Nephron progenitor cell (in vitro differentiated cells): ENCODE data around the gene LMAN1L.

ENCODE experiments used
- DNase-seq: peaks from one replicate; pipeline ENCODE4 v3.0.0; 2021
- H3K27ac Mint-ChIP-seq: 2 replicates; pipeline ENCODE4 v1.8.0; 2021; ENCODE audit warnings: mild to moderate bottlenecking, moderate library complexity, mixed read lengths
- H3K27me3 Mint-ChIP-seq: 2 replicates; pipeline ENCODE4 v1.8.0; 2021; ENCODE audit warnings: mild to moderate bottlenecking, low read depth, mixed read lengths; ENCODE audit not compliant: poor library complexity
- H3K36me3 Mint-ChIP-seq: 2 replicates; pipeline ENCODE4 v1.8.0; 2021; ENCODE audit warnings: low read depth, mixed read lengths
- H3K4me1 Mint-ChIP-seq: 2 replicates; pipeline ENCODE4 v1.8.0; 2021; ENCODE audit warnings: mixed read lengths
- H3K4me3 Mint-ChIP-seq: 2 replicates; pipeline ENCODE4 v1.8.0; 2021; ENCODE audit warnings: mild to moderate bottlenecking, moderate library complexity, mixed read lengths
- H3K9me3 Mint-ChIP-seq: 2 replicates; pipeline ENCODE4 v1.8.0; 2021; ENCODE audit warnings: mild to moderate bottlenecking, moderate library complexity, mixed read lengths
- TF ChIP-seq, protein P1 (sequence below): fragments of 200-600 bp; sonication (generic); IDR thresholded peaks from 2 replicates; pipeline ENCODE4 v1.5.0; 2021; ENCODE audit warnings: antibody characterized with exemption

The LMAN1L gene

DNA sequence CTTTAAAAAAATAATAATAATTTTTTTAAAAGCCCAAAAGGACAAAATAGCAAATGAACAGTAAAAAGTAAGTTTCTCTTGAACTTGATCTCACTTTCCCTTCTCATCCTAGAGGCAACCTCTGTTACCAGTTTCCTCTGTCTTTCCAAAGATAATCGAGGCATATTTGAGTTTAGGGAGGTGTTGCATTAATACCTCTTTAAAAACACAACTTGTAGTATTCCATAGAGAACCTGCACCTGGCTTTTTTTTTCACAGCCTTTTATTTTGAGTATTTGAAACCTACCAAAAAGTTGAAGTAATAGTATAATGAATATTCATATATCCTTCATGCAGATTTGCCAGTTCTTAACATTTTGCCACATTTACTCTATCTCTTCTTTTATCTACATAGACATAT lies 21.6 kb upstream of the LMAN1L start:
- Mint-ChIP-seq H3K9me3 (no peaks in the 10 kb centered on the region), H3K36me3 (no peaks in the 10 kb centered on the region), H3K27me3 (peaks cover 9% of the 10 kb centered on the region), H3K4me1 (peaks cover 58% of the 10 kb centered on the region), H3K27ac (no peak overlapping the region), H3K4me3 (no peak overlapping the region)
- TF ChIP-seq, protein P1, sequence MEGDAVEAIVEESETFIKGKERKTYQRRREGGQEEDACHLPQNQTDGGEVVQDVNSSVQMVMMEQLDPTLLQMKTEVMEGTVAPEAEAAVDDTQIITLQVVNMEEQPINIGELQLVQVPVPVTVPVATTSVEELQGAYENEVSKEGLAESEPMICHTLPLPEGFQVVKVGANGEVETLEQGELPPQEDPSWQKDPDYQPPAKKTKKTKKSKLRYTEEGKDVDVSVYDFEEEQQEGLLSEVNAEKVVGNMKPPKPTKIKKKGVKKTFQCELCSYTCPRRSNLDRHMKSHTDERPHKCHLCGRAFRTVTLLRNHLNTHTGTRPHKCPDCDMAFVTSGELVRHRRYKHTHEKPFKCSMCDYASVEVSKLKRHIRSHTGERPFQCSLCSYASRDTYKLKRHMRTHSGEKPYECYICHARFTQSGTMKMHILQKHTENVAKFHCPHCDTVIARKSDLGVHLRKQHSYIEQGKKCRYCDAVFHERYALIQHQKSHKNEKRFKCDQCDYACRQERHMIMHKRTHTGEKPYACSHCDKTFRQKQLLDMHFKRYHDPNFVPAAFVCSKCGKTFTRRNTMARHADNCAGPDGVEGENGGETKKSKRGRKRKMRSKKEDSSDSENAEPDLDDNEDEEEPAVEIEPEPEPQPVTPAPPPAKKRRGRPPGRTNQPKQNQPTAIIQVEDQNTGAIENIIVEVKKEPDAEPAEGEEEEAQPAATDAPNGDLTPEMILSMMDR = no peak
- DNase-seq = no peak

DNA sequence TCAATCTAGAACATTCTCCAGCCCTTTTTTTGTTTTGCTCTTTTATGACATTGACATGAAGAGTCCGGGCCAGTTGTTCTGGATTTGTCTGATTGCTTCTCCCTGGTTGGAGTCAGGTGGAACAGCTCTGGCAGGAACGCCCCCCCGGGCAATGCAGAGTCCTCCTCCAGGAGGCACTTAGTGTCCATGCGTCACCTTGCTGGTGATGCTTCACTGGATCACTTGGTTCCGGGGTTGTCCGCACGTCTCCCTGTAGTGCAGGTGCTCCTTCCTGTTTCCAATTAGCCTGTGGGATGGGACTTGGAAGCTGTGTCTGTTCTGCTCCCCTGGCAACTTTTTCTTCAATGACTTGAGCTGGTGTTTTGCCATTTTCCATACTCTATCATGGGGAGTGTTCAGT lies 21.0 kb upstream of the LMAN1L start:
- Mint-ChIP-seq H3K27me3 (peaks cover 9% of the 10 kb centered on the region), H3K27ac (no peak overlapping the region), H3K9me3 (no peaks in the 10 kb centered on the region), H3K36me3 (no peaks in the 10 kb centered on the region), H3K4me1 (peaks cover 56% of the 10 kb centered on the region), H3K4me3 (no peak overlapping the region)
- TF ChIP-seq, protein P1 = no peak
- DNase-seq = no peak

DNA sequence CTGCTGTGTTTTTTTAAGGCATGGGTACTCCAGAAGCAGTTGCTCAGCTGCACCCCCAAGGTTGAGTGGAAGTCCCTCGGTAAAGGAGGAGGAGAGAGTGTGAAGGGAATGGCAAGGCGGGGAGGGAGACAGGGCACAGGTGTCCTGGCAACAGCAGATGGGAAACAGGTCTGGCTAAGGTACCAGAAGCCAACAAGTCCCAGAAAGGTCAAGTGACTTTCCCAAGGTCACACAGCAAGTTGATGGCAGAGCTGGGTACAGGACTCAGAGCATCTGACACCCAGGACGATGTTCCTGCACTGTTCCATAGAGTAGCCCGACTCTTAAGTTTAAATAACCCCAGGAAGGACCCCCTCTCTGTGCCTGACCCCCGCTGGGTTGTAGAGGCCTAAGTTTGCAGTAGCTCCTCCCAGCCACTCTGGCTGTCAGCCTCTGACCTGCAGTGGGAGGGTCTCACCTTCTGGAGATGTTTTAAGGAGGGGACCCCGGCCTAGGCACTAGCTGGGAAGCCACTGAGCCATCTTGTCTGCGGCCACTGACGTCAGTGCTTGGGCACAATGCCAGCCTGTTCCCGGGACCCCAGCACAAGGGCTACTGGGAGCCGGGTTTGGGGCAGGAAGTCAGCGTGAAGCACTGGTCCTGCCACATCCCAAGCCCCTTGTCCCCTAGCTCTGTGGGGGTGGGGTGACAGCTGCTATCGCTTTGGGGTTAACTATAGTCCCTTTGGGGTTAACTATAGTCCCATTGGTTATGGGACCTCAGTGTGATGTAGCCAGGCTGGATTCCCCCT lies 20.2 kb upstream of the LMAN1L start:
- TF ChIP-seq, protein P1 = no peak
- Mint-ChIP-seq H3K4me1 (peaks cover 55% of the 10 kb centered on the region), H3K27me3 (peaks cover 9% of the 10 kb centered on the region), H3K36me3 (no peaks in the 10 kb centered on the region), H3K4me3 (no peak overlapping the region), H3K9me3 (no peaks in the 10 kb centered on the region), H3K27ac (peak overlapping the region; percentile 69)
- DNase-seq = no peak

DNA sequence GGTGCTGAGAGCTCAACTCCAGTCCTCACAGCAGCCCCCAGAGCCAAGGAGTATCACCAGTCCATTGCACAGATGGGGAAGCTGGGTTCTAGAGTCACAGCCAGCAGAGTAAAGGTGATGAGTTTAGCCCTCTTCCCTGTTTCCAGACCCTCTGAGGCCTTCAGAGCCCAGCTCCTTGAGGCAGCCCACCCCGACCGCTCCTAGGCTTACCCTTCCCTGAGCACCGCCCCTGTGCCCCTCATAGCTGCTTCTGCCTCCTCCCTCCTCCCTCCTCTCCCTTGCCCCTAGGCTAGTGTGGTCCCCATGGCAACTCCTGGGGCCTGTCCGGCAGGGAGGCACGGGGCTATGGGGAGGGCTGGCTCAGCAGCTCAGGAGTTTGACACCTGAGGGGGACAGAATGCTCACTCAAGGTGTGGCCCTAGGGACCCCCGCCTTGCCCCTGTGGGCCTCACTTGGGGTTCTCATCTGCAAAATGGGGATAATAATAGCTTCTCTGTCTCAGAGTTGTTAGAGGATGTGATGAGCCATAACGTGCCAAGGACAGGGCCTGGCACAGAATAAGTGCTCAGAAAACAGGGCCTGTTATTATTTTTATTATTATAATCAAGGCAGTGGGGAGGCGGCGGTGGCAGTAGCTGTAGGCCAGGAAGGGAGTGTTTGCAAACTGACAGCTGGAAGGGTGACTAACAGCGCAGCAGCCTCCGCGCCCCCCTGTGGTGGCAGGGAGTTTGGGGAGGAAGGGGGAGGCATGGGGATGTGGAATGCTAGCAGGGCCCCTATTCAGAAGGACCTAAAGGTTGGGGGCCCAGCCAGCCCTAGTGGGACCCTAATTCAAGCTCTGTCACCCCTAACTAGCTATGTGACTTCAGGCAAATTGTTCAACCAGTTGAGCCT lies 19.3 kb upstream of the LMAN1L start:
- peak overlapping the region; percentile 69 for H3K27ac Mint-ChIP-seq
- no peaks in the 10 kb centered on the region for H3K36me3 Mint-ChIP-seq
- H3K9me3 Mint-ChIP-seq = no peaks in the 10 kb centered on the region
- TF ChIP-seq, protein P1 = no peak
- DNase-seq = no peak
- no peak overlapping the region for H3K4me3 Mint-ChIP-seq
- peaks cover 8% of the 10 kb centered on the region for H3K27me3 Mint-ChIP-seq
- peaks cover 45% of the 10 kb centered on the region for H3K4me1 Mint-ChIP-seq

DNA sequence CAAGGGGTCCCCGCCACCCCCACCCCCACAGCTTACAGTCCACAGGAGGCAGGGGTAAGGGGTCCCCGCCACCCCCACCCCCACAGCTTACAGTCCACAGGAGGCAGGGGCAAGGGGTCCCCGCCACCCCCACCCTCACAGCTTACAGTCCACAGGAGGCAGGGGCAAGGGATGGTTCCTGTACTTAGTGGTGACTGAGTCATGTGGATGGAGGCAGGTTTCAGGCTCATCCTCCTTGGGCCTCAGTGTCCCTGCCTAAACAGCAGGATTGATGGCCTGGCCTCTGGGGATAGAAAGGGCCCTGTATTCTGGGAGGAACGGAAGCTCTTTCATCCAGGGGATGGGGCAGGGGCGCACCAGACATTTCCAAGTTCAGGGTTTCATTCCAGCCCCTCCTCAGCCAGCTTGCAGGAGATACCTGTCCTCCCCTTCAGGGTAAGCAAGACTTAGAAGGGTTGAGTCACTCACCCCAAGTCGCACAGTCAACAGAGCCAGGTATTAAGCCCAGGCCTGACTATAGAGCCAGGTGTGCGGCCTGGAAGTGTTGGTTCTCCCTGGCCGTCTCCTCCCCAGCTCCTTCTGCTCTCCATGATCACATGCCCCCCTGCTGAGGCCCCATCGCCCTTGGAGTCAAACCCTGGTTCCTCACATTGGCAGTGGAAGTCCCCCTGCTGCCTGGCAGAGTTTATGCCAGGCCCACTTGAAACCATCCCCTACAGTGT lies 18.2 kb upstream of the LMAN1L start:
- H3K4me1 Mint-ChIP-seq = peaks cover 35% of the 10 kb centered on the region
- H3K4me3 Mint-ChIP-seq = no peak overlapping the region
- H3K27me3 Mint-ChIP-seq = peaks cover 3% of the 10 kb centered on the region
- TF ChIP-seq, protein P1 = no peak
- H3K27ac Mint-ChIP-seq = peak overlapping the region; percentile 54
- H3K9me3 Mint-ChIP-seq = no peaks in the 10 kb centered on the region
- H3K36me3 Mint-ChIP-seq = no peaks in the 10 kb centered on the region
- DNase-seq = no peak
